ENCODE results near the gene ZNF333. TPM values are rescaled to one million over a fixed set of nuclear protein-coding genes. Genes with fewer than 3 reads are reported as not detected.

Gene ZNF333
- total RNA-seq, 1 experiment from 2014 or later: 6.0 TPM

GRCh38 chr19:14670408-14670807, 19.4 kb upstream of the ZNF333 start:
- Histone ChIP-seq H2BK15ac (ENCODE audit: low read depth, low read length) (no peak overlapping the region), H3K79me2 (ENCODE audit: insufficient read depth, low read length) (no peaks in the 10 kb centered on the region), H3K23ac (ENCODE audit: insufficient read length, low read depth, low read length) (no peak overlapping the region), H4K20me1 (ENCODE audit: control insufficient read depth, insufficient read depth, insufficient read length) (no peaks in the 10 kb centered on the region), H2BK12ac (ENCODE audit: insufficient read length, low read depth, low read length) (no peak overlapping the region), H3K9ac (ENCODE audit: extremely low read depth, insufficient read length, low read length) (no peak overlapping the region), H4K5ac (ENCODE audit: insufficient read length, low read depth, low read length) (no peak overlapping the region), H3K56ac (ENCODE audit: insufficient read length, low read depth, low read length) (no peak overlapping the region), H3K27me3 (ENCODE audit: insufficient read depth, low read length) (no peaks in the 10 kb centered on the region), H3K9me3 (ENCODE audit: control insufficient read depth, low read depth, low read length) (no peaks in the 10 kb centered on the region), H2BK5ac (ENCODE audit: insufficient read length, low read length) (no peak overlapping the region), H3K14ac (ENCODE audit: insufficient read depth, low read length) (no peak overlapping the region), H3K18ac (ENCODE audit: insufficient read length, low read depth, low read length) (no peak overlapping the region), H2BK120ac (ENCODE audit: low read depth, low read length, poor library complexity, severe bottlenecking) (no peak overlapping the region), H3K27ac (ENCODE audit: insufficient read length, low read depth, low read length) (no peak overlapping the region), H2AFZ (ENCODE audit: low read length) (no peak overlapping the region), H3K4me1 (ENCODE audit: insufficient read depth, low read length) (no peaks in the 10 kb centered on the region), H3K23me2 (ENCODE audit: insufficient read length, low read depth, low read length, poor library complexity, severe bottlenecking) (no peaks in the 10 kb centered on the region), H3T11ph (ENCODE audit: low read length) (no peak overlapping the region), H2BK20ac (ENCODE audit: low read depth, low read length, poor library complexity, severe bottlenecking) (no peak overlapping the region), H3K4me2 (ENCODE audit: insufficient read depth, insufficient read length, low read length) (no peak overlapping the region), H4K8ac (replicated peaks; ENCODE audit: insufficient read length, low read depth, low read length) (no peak overlapping the region), H3K79me1 (ENCODE audit: insufficient read depth, low read depth, low read length, poor library complexity, severe bottlenecking) (no peaks in the 10 kb centered on the region), H4K91ac (ENCODE audit: insufficient read length, low read depth, low read length) (no peak overlapping the region), H3K4ac (ENCODE audit: low read depth, low read length) (no peak overlapping the region), H2AK5ac (ENCODE audit: insufficient read length, low read length) (no peak overlapping the region)
- Mint-ChIP-seq H3K27ac (no peak overlapping the region), H3K36me3 (ENCODE audit: insufficient read depth in 1 of 3, low read depth in 3 of 3) (peaks cover 0 to 7% (median 0%) of the 10 kb centered on the region in 3 experiments; a peak in 1 of 7 replicates), H3K4me1 (no peaks in the 10 kb centered on the region), H3K27me3 (ENCODE audit: low read depth) (peaks cover 5% of the 10 kb centered on the region), H3K4me3 (no peak overlapping the region), H3K9me3 (peaks cover 29 to 89% of the 10 kb centered on the region in 2 experiments)
- no peak for TF ChIP-seq CTCF (conservative IDR thresholded peaks at IDR 0.05)
- WGBS (ENCODE audit: extremely low coverage, insufficient read length, low lambda C conversion rate): no CpG with 5 or more reads among the region's 2 CpGs
- DNase-seq: no peak
